Ovary (tissue), 9 donors: ENCODE data around the gene THBD. TPM values are rescaled to one million over a fixed set of nuclear protein-coding genes. Genes with fewer than 3 reads are reported as not detected.

Experiments
- DNase-seq, 5 donors: peaks; one replicate each; pipeline ENCODE4 v3.0.0-alpha.2; 2019 to 2020
- H3K27ac ChIP-seq, 2 donors: fragments of 200-600 bp; one replicate each; pipeline versions ENCODE4 v1.5.1 to v1.8.0; 2019 to 2022
- H3K27me3 ChIP-seq: fragments of 200-600 bp; one replicate; pipeline ENCODE4 v1.8.0; 2022
- H3K36me3 ChIP-seq: fragments of 200-600 bp; sonication (generic); one replicate; pipeline ENCODE4 v1.5.1; 2019
- H3K4me1 ChIP-seq: one replicate; pipeline ENCODE4 v1.8.1; 2013; ENCODE audit warnings: mild to moderate bottlenecking, moderate library complexity; ENCODE audit not compliant: insufficient read depth
- H3K4me3 ChIP-seq: fragments of 200-600 bp; sonication (generic); one replicate; pipeline ENCODE4 v1.5.1; 2017
- H3K9me3 ChIP-seq, 2 donors: fragments of 200-600 bp in 1 of 2; sonication (generic) in 1 of 2; one replicate each; pipeline versions ENCODE4 v1.5.1 to v1.8.1; 2013 to 2019; ENCODE audit warnings: mild to moderate bottlenecking in 1 of 2, moderate library complexity in 1 of 2
- CTCF ChIP-seq, 3 donors: fragments of 450-650 bp in 2 of 3; fragments of 200-600 bp in 1 of 3; IDR thresholded peaks; one replicate each; pipeline versions ENCODE4 v1.5.1 to v1.8.0; 2016 to 2022; ENCODE audit warnings: antibody characterized with exemption in 3 of 3, mild to moderate bottlenecking in 1 of 3
- EP300 ChIP-seq: sonication (generic); formaldehyde crosslinking; IDR thresholded peaks from one replicate; pipeline ENCODE4 v1.6.1; 2017; ENCODE audit warnings: antibody characterized with exemption
- POLR2A ChIP-seq: fragments of 450-650 bp; IDR thresholded peaks from one replicate; pipeline ENCODE4 v1.6.1; 2017; ENCODE audit warnings: antibody characterized with exemption, mild to moderate bottlenecking, moderate library complexity
- WGBS, 3 donors: extraction: QIAGEN DNeasy Blood & Tissue Kit in 1 of 3; methylation state at CpG; one replicate each; pipeline versions ENCODE4 v1.1.5 to v1.1.7; 2013 to 2017; 5-methylcytosine and 5-hydroxymethylcytosine counted together
- intact Hi-C, 4 donors: fragments of 100-400 bp; cut with DNase I; formaldehyde crosslinking; loops; one replicate each; pipeline versions ENCODE4 v1.11.0 to v1.15.1; 2022 to 2023
- polyA plus RNA-seq, 2 donors: library from polyadenylated mRNA; stranded (reverse); fragments of 200-250 nt in 1 of 2; fragments of 350-450 nt in 1 of 2; fragmentation: Illumina TruSeq in 1 of 2; extraction: RNeasy Lipid Tissue Mini Kit (QIAGEN cat#74804) in 1 of 2; gene quantifications; one replicate each; pipeline ENCODE4 v1.2.3, GENCODE V29; 2013 to 2014
- total RNA-seq, 7 donors: library from RNA; depleted of rRNA in 2 of 7; stranded (reverse); fragments of >200 nt in 2 of 7; fragmentation: NEBNext Ultra II Directional in 3 of 7; extraction: Animal tissue kit (Norgen Biotek cat#: 25700) in 3 of 7; gene quantifications; one replicate each; pipeline versions ENCODE4 v1.1.0 to v1.2.4, GENCODE V29; 2016 to 2023
- donor health status: DM: no; HTN: no; CAD: no; lungs with moderate emphysema.
- donor health status: DM: no; HTN: no; CAD: no.
- donor health status: Bipolar disorder and iron deficiency.
- donor health status: DM: yes; HTN: yes; CAD: no.
- donor health status: DM: no; HTN: no; CAD: no.
- donor health status: DM: yes; HTN: yes; CAD: no.

Gene THBD
- total and polyA plus RNA-seq, 9 donors: 2.5 to 29.3 (median 9.7) TPM

- TF ChIP-seq EP300 (no peak), POLR2A (no peak), CTCF (IDR thresholded peaks at IDR 0.05) (no peak)
- intact Hi-C loops: no loop called here
- Histone ChIP-seq H3K36me3 (no peaks in the 10 kb centered on the region), H3K4me1 (no peaks in the 10 kb centered on the region), H3K4me3 (no peak overlapping the region), H3K9me3 (no peaks in the 10 kb centered on the region), H3K27ac (no peak overlapping the region), H3K27me3 (no peaks in the 10 kb centered on the region)
- 59 to 78% (median 64%) methylated on average over 3 of the region's 3 CpGs for WGBS, 3 donors
- no peak for DNase-seq
Observed at GRCh38 chr20:23071398-23071797, 21.9 kb upstream of the THBD start.

- Histone ChIP-seq H3K27me3 (no peaks in the 10 kb centered on the region), H3K36me3 (no peaks in the 10 kb centered on the region), H3K4me1 (no peaks in the 10 kb centered on the region), H3K9me3 (no peaks in the 10 kb centered on the region), H3K4me3 (no peak overlapping the region), H3K27ac (no peak overlapping the region)
- 86 to 87% (median 87%) methylated on average over 2 of the region's 2 CpGs for WGBS, 3 donors
- TF ChIP-seq POLR2A: no peak
- TF ChIP-seq CTCF (IDR thresholded peaks at IDR 0.05): no peak
- TF ChIP-seq EP300: no peak
- intact Hi-C loops: no loop called here
- DNase-seq: no peak
Observed at GRCh38 chr20:23069108-23069507, 19.6 kb upstream of the THBD start.

GRCh38 chr20:23068283-23068682 is 18.8 kb upstream of the THBD start:
- Histone ChIP-seq H3K4me1 (no peaks in the 10 kb centered on the region), H3K9me3 (no peaks in the 10 kb centered on the region), H3K27ac (no peak overlapping the region), H3K4me3 (no peak overlapping the region), H3K36me3 (no peaks in the 10 kb centered on the region), H3K27me3 (no peaks in the 10 kb centered on the region)
- 93 to 100% (median 97%) methylated on average over 1 of the region's 1 CpG for WGBS, 3 donors
- TF ChIP-seq EP300 (no peak), CTCF (IDR thresholded peaks at IDR 0.05) (no peak), POLR2A (no peak)
- DNase-seq: no peak
- intact Hi-C loops: no loop called here

GRCh38 chr20:23066772-23067171 is 17.3 kb upstream of the THBD start:
- WGBS, 3 donors: 94 to 97% (median 96%) methylated on average over 3 of the region's 3 CpGs
- H3K27me3 ChIP-seq: no peaks in the 10 kb centered on the region
- TF ChIP-seq EP300 (no peak), POLR2A (no peak), CTCF (IDR thresholded peaks at IDR 0.05) (no peak)
- DNase-seq: no peak
- H3K4me3 ChIP-seq: no peak overlapping the region
- H3K4me1 ChIP-seq: peaks cover 6% of the 10 kb centered on the region
- intact Hi-C loops: no loop called here
- H3K9me3 ChIP-seq: no peaks in the 10 kb centered on the region
- H3K27ac ChIP-seq: no peak overlapping the region
- H3K36me3 ChIP-seq: no peaks in the 10 kb centered on the region
